ENCODE results near the gene PHACTR4. TPM values are rescaled to one million over a fixed set of nuclear protein-coding genes. Genes with fewer than 3 reads are reported as not detected.
A peak's percentile ranks its signal among the peaks of the same experiment; 100 is the strongest.
"Not testable (repeated sequence)": the region's sequence is repeated elsewhere in the genome, so short reads cannot be mapped to it uniquely, and the experiment has no call there.

Gene PHACTR4
- total RNA-seq, 1 experiment from 2014 or later: 9.1 TPM

GRCh38 chr1:28510970-28511440, 141.5 kb downstream of the PHACTR4 start:
- no peaks in the 10 kb centered on the region for H3K27me3 ChIP-seq (ENCODE audit: low read length)
- intact Hi-C loops (cut with micrococcal nuclease): loop anchor here (5.0 kb wide), 1 partner anchor 264 kb away; no protein-coding TSS in a partner anchor
- no peak overlapping the region for H3K4me2 ChIP-seq (ENCODE audit: low read length)
- peaks cover 26% of the 10 kb centered on the region for H3K4me1 ChIP-seq (ENCODE audit: insufficient read depth, low read length)
- peaks cover 40% of the 10 kb centered on the region for H4K20me1 ChIP-seq (ENCODE audit: low read length)
- no peak overlapping the region for H3K4me3 ChIP-seq (ENCODE audit: low read length)
- peak overlapping the region; percentile 75; the same call in 1 of the 2 replicates for H3K27ac ChIP-seq (ENCODE audit: low read length)
- peaks cover 56% of the 10 kb centered on the region for H3F3A ChIP-seq (ENCODE audit: low read length, unreplicated experiment)
- H3K36me3 ChIP-seq (ENCODE audit: low read depth, low read length): peaks cover 46% of the 10 kb centered on the region
- TF ChIP-seq EZH2 (IDR thresholded peaks at IDR 0.05; ENCODE audit: low read length, unreplicated experiment): no peak
- no peak for TF ChIP-seq EZH2phosphoT487 (IDR thresholded peaks at IDR 0.05; ENCODE audit: borderline replicate concordance, low read length)
- no peak for TF ChIP-seq CTCF (conservative IDR thresholded peaks at IDR 0.05; ENCODE audit: low read depth, low read length)
- H2AFZ ChIP-seq (ENCODE audit: low read length): no peak overlapping the region
- peaks cover 41% of the 10 kb centered on the region for H3K79me2 ChIP-seq (ENCODE audit: low read length)
- H3K9ac ChIP-seq (ENCODE audit: low read length): no peak overlapping the region
- ATAC-seq: no peak; the same call in 1 of the 2 replicates
- ChIA-PET POLR2A (ENCODE audit: unreplicated experiment) (no interaction called here), CTCF (no interaction called here)
- H3K9me2 ChIP-seq (replicated peaks; ENCODE audit: low read length): no peaks in the 10 kb centered on the region
- DNase-seq: no peak
- H3K9me3 ChIP-seq (ENCODE audit: low read length): no peaks in the 10 kb centered on the region
- BruUV-seq (replicated peaks): no TSS peak

- POLR2A ChIA-PET (ENCODE audit: unreplicated experiment): interaction anchor here (0.7 kb wide), 1 partner anchor 65 kb away, joined by 4 read pairs; no protein-coding TSS in a partner anchor
- ATAC-seq (no peak), DNase-seq (no peak)
- H3K4me3 ChIP-seq (ENCODE audit: low read length): no peak overlapping the region
- no peaks in the 10 kb centered on the region for H3K9me2 ChIP-seq (replicated peaks; ENCODE audit: low read length)
- no peak overlapping the region for H3K4me2 ChIP-seq (ENCODE audit: low read length)
- H3K27ac ChIP-seq (ENCODE audit: low read length): no peak overlapping the region
- peaks cover 53% of the 10 kb centered on the region for H3F3A ChIP-seq (ENCODE audit: low read length, unreplicated experiment)
- H3K9me3 ChIP-seq (ENCODE audit: low read length): no peaks in the 10 kb centered on the region
- H3K36me3 ChIP-seq (ENCODE audit: low read depth, low read length): peaks cover 36% of the 10 kb centered on the region
- peaks cover 30% of the 10 kb centered on the region for H3K79me2 ChIP-seq (ENCODE audit: low read length)
- H2AFZ ChIP-seq (ENCODE audit: low read length): no peak overlapping the region
- CTCF ChIA-PET: interaction anchor here (0.6 kb wide), 1 partner anchor 158 kb away, joined by 3 read pairs; no protein-coding TSS in a partner anchor
- TF ChIP-seq CTCF (conservative IDR thresholded peaks at IDR 0.05; ENCODE audit: low read depth, low read length): no peak
- TF ChIP-seq EZH2phosphoT487 (IDR thresholded peaks at IDR 0.05; ENCODE audit: borderline replicate concordance, low read length): no peak
- no peak for TF ChIP-seq EZH2 (IDR thresholded peaks at IDR 0.05; ENCODE audit: low read length, unreplicated experiment)
- H3K4me1 ChIP-seq (ENCODE audit: insufficient read depth, low read length): peaks cover 31% of the 10 kb centered on the region
- H4K20me1 ChIP-seq (ENCODE audit: low read length): peaks cover 38% of the 10 kb centered on the region
- intact Hi-C loops (cut with micrococcal nuclease): loop anchor here (5.0 kb wide), 1 partner anchor 265 kb away; no protein-coding TSS in a partner anchor
- H3K9ac ChIP-seq (ENCODE audit: low read length): no peak overlapping the region
- BruUV-seq (replicated peaks): no TSS peak
- no peaks in the 10 kb centered on the region for H3K27me3 ChIP-seq (ENCODE audit: low read length)
Observed at GRCh38 chr1:28512058-28512611, 142.6 kb downstream of the PHACTR4 start.

- Histone ChIP-seq H3K79me2 (ENCODE audit: low read length) (peaks cover 25% of the 10 kb centered on the region), H3K4me1 (ENCODE audit: insufficient read depth, low read length) (peaks cover 30% of the 10 kb centered on the region), H4K20me1 (ENCODE audit: low read length) (peaks cover 19% of the 10 kb centered on the region), H3K36me3 (ENCODE audit: low read depth, low read length) (peaks cover 12% of the 10 kb centered on the region), H3F3A (ENCODE audit: low read length, unreplicated experiment) (peaks cover 37% of the 10 kb centered on the region)
- intact Hi-C loops (cut with micrococcal nuclease): loop anchor here (5.0 kb wide), 1 partner anchor 267 kb away; no protein-coding TSS in a partner anchor
- H3K9me2 ChIP-seq (replicated peaks; ENCODE audit: low read length); H3K27me3 ChIP-seq (ENCODE audit: low read length); POLR2A ChIA-PET (ENCODE audit: unreplicated experiment); H3K4me2 ChIP-seq (ENCODE audit: low read length); H2AFZ ChIP-seq (ENCODE audit: low read length); DNase-seq; H3K4me3 ChIP-seq (ENCODE audit: low read length); H3K9ac ChIP-seq (ENCODE audit: low read length); BruUV-seq (replicated peaks); ATAC-seq; H3K9me3 ChIP-seq (ENCODE audit: low read length); H3K27ac ChIP-seq (ENCODE audit: low read length); CTCF ChIA-PET: not testable (repeated sequence)
Observed at GRCh38 chr1:28514445-28514933, 144.9 kb downstream of the PHACTR4 start.
